HCT116 (cell line): ENCODE data around the gene AMHR2. TPM values are rescaled to one million over a fixed set of nuclear protein-coding genes. Genes with fewer than 3 reads are reported as not detected.

ENCODE experiments used
- ATAC-seq: fragments of 200-7000 bp; cut with Tn5 transposase; 2 replicates; pipeline ENCODE4 v1.9.1; 2020; ENCODE audit warnings: mild to moderate bottlenecking, moderate library complexity
- BruUV-seq: library from RNA; stranded (reverse); fragments of 400-500 nt; replicated peaks from 2 replicates; lab custom pipeline; 2021; lab: Mats Ljungman, UMichigan
- CTCF ChIA-PET: fragments of 300-600 bp; sonication (Branson Sonifier 250); formaldehyde crosslinking; loops from one replicate; lab custom pipeline; 2021; ENCODE audit warnings: antibody characterized with exemption; lab: Charles Lee
- POLR2A ChIA-PET: fragments of 300-600, 350-600 bp; sonication (Branson Sonifier 250); formaldehyde crosslinking; loops from one replicate; lab custom pipeline; 2021; ENCODE audit warnings: antibody characterized with exemption; lab: Charles Lee
- RAD21 ChIA-PET, 2 experiments: fragments of 300-600 bp; sonication (Branson Sonifier 250); formaldehyde crosslinking; loops; one replicate each; lab custom pipeline; 2023; ENCODE audit warnings: low total read pairs in 2 of 2; ENCODE audit not compliant: uncharacterized antibody in 2 of 2, unreplicated experiment in 2 of 2, low non-redundant PET in 1 of 2; lab: Charles Lee
- DNase-seq: peaks from one replicate; pipeline ENCODE4 v3.0.0-alpha.2; 2010; ENCODE audit warnings: low read depth, low spot score
- H2AFZ ChIP-seq: fragments of 200-600 bp; shearing (Covaris generic), sonication (generic); 2 replicates; pipeline ENCODE4 v1.6.1; 2017; ENCODE audit warnings: low read depth, mixed run types, mixed read lengths, antibody characterized with exemption, low read length; ENCODE audit not compliant: poor library complexity, severe bottlenecking
- H3K27ac ChIP-seq: 2 replicates; pipeline ENCODE4 v1.5.1; 2012; ENCODE audit warnings: low read depth, low read length
- H3K27me3 ChIP-seq: fragments of 200-600 bp; sonication (generic); 2 replicates; pipeline ENCODE4 v1.6.1; 2016; ENCODE audit warnings: mixed run types, low read length, mixed read lengths; ENCODE audit not compliant: insufficient read depth
- H3K36me3 ChIP-seq, 2 experiments: fragments of 200-500 bp in 1 of 2; fragments of 200-600 bp in 1 of 2; sonication (Bioruptor generic) in 1 of 2; sonication (generic) in 1 of 2; 2 replicates each; pipeline versions ENCODE4 v1.5.1 to v1.6.1; 2014 to 2016; ENCODE audit warnings: low read length in 2 of 2, inconsistent platforms in 1 of 2, mixed read lengths in 1 of 2, mixed run types in 1 of 2; ENCODE audit not compliant: insufficient read depth in 2 of 2, control insufficient read depth in 1 of 2
- H3K4me1 ChIP-seq, 2 experiments: fragments of 200-600 bp in 1 of 2; sonication (generic) in 1 of 2; 2 replicates each; pipeline versions ENCODE4 v1.5.1 to v1.6.1; 2012 to 2017; ENCODE audit warnings: low read length in 2 of 2, inconsistent platforms in 1 of 2, mild to moderate bottlenecking in 1 of 2, mixed read lengths in 1 of 2, mixed run types in 1 of 2, moderate library complexity in 1 of 2; ENCODE audit not compliant: insufficient read depth in 2 of 2, control insufficient read depth in 1 of 2
- H3K4me2 ChIP-seq: fragments of 200-600 bp; sonication (generic); 2 replicates; pipeline ENCODE4 v1.6.1; 2017; ENCODE audit warnings: mixed run types, low read length, mixed read lengths
- H3K4me3 ChIP-seq, 2 experiments: fragments of 200-600 bp in 1 of 2; sonication (generic) in 1 of 2; replicated peaks in 1 of 2; 2 replicates each; pipeline ENCODE4 v1.5.1; 2011 to 2016; ENCODE audit warnings: low read length in 2 of 2, control low read depth in 1 of 2, low read depth in 1 of 2, mild to moderate bottlenecking in 1 of 2, mixed read lengths in 1 of 2, mixed run types in 1 of 2
- H3K79me2 ChIP-seq: fragments of 200-600 bp; sonication (generic); 2 replicates; pipeline ENCODE4 v1.6.1; 2017; ENCODE audit warnings: mild to moderate bottlenecking, mixed run types, low read length, moderate library complexity, mixed read lengths; ENCODE audit not compliant: insufficient read depth
- H3K9ac ChIP-seq: fragments of 200-600 bp; sonication (generic); 2 replicates; pipeline ENCODE4 v1.6.1; 2016; ENCODE audit warnings: low read length, mixed read lengths
- H3K9me2 ChIP-seq: fragments of 200-600 bp; sonication (generic), shearing (Covaris generic); 2 replicates; pipeline ENCODE4 v1.6.1; 2017; ENCODE audit warnings: mixed run types, mild to moderate bottlenecking, moderate library complexity; ENCODE audit not compliant: insufficient read depth
- H3K9me3 ChIP-seq, 2 experiments: fragments of 200-500 bp in 1 of 2; fragments of 200-600 bp in 1 of 2; sonication (Bioruptor generic) in 1 of 2; sonication (generic) in 1 of 2; 2 replicates each; pipeline ENCODE4 v1.6.1; 2014 to 2017; ENCODE audit warnings: low read length in 2 of 2, mixed read lengths in 2 of 2, inconsistent platforms in 1 of 2, low read depth in 1 of 2, mild to moderate bottlenecking in 1 of 2, mixed run types in 1 of 2, moderate library complexity in 1 of 2; ENCODE audit not compliant: control insufficient read depth in 1 of 2, insufficient read depth in 1 of 2
- H4K20me1 ChIP-seq: fragments of 200-600 bp; sonication (generic), shearing (Covaris generic); 2 replicates; pipeline ENCODE4 v1.6.1; 2017; ENCODE audit warnings: mixed run types, mild to moderate bottlenecking, moderate library complexity; ENCODE audit not compliant: insufficient read depth
- ATF3 ChIP-seq: IDR thresholded peaks from 2 replicates; pipeline ENCODE4 v1.6.1; 2012
- CBX3 ChIP-seq: IDR thresholded peaks from 2 replicates; pipeline ENCODE4 v1.6.1; 2012; ENCODE audit warnings: low read depth
- CEBPB ChIP-seq: IDR thresholded peaks from 2 replicates; pipeline ENCODE4 v1.6.1; 2012; ENCODE audit warnings: low read depth
- CTCF ChIP-seq, 3 experiments: fragments of 200-600 bp in 1 of 3; sonication (generic) in 1 of 3; IDR thresholded peaks in 2 of 3; conservative IDR thresholded peaks in 1 of 3; 2 replicates each; pipeline ENCODE4 v1.5.1; 2012 to 2017; ENCODE audit warnings: low read depth in 2 of 3, low read length in 2 of 3, antibody characterized with exemption in 1 of 3, borderline replicate concordance in 1 of 3, control low read depth in 1 of 3, mild to moderate bottlenecking in 1 of 3, mixed read lengths in 1 of 3, mixed run types in 1 of 3, moderate library complexity in 1 of 3; ENCODE audit not compliant: insufficient read depth in 1 of 3
- ELF1 ChIP-seq: IDR thresholded peaks from 2 replicates; pipeline ENCODE4 v1.6.1; 2012; ENCODE audit warnings: low read depth, borderline replicate concordance
- EZH2 ChIP-seq: fragments of 200-600 bp; sonication (generic); IDR thresholded peaks from 2 replicates; pipeline ENCODE4 v1.6.1; 2017; ENCODE audit warnings: antibody characterized with exemption, mixed run types
- EZH2phosphoT487 ChIP-seq: fragments of 200-600 bp; IDR thresholded peaks from 2 replicates; pipeline ENCODE4 v1.6.1; 2018; ENCODE audit warnings: antibody characterized with exemption, borderline replicate concordance
- JUND ChIP-seq: IDR thresholded peaks from 2 replicates; pipeline ENCODE4 v1.6.1; 2012
- MAX ChIP-seq: IDR thresholded peaks from 2 replicates; pipeline ENCODE4 v1.6.1; 2012
- POLR2A ChIP-seq: IDR thresholded peaks from 2 replicates; pipeline ENCODE4 v1.7.0; 2011; ENCODE audit warnings: borderline replicate concordance; ENCODE audit not compliant: insufficient read depth, insufficient read length; ENCODE audit errors: extremely low read depth
- REST ChIP-seq: IDR thresholded peaks from 2 replicates; pipeline ENCODE4 v1.6.1; 2012; ENCODE audit warnings: low read depth
- SIN3A ChIP-seq: IDR thresholded peaks from 2 replicates; pipeline ENCODE4 v1.6.1; 2012; ENCODE audit warnings: low read depth
- SP1 ChIP-seq: IDR thresholded peaks from 2 replicates; pipeline ENCODE4 v1.6.1; 2012; ENCODE audit warnings: low read depth
- SRF ChIP-seq: IDR thresholded peaks from 2 replicates; pipeline ENCODE4 v1.6.1; 2012; ENCODE audit warnings: low read depth
- YY1 ChIP-seq: IDR thresholded peaks from 2 replicates; pipeline ENCODE4 v1.6.1; 2011; ENCODE audit warnings: low read length, low read depth, moderate library complexity, mild to moderate bottlenecking; ENCODE audit not compliant: insufficient replicate concordance; ENCODE audit errors: extremely low read depth
- ZBTB33 ChIP-seq: IDR thresholded peaks from 2 replicates; pipeline ENCODE4 v1.6.1; 2011; ENCODE audit warnings: mild to moderate bottlenecking, low read length, moderate library complexity; ENCODE audit not compliant: insufficient replicate concordance; ENCODE audit errors: extremely low read depth
- ZFX ChIP-seq: fragments of 450-650 bp; IDR thresholded peaks from 2 replicates; pipeline ENCODE4 v1.6.1; 2017
- ZNF274 ChIP-seq: fragments of 200-500 bp; sonication (Bioruptor generic); IDR thresholded peaks from 2 replicates; pipeline ENCODE4 v1.6.1; 2014; ENCODE audit warnings: mild to moderate bottlenecking, low read depth, low read length, inconsistent platforms
- intact Hi-C: fragments of 100-400 bp; cut with micrococcal nuclease; formaldehyde crosslinking; loops from 2 replicates; pipeline ENCODE4 v1.10.0; 2022
- total RNA-seq: library from RNA; stranded (reverse); gene quantifications from one replicate; pipeline ENCODE4 v1.2.1, GENCODE V29; 2021; ENCODE audit not compliant: unreplicated experiment

AMHR2 gene
- total RNA-seq, 1 experiment from 2014 or later: not detected

GRCh38 chr12:53466640-53467039 lies 43.0 kb downstream of the AMHR2 start:
- Histone ChIP-seq H4K20me1 (peaks cover 40% of the 10 kb centered on the region; the same call in 1 of the 2 replicates), H3K36me3 (peaks cover 94 to 96% of the 10 kb centered on the region in 2 experiments), H3K9me3 (no peaks in the 10 kb centered on the region), H3K4me3 (no peak overlapping the region), H3K9me2 (no peaks in the 10 kb centered on the region), H3K9ac (no peak overlapping the region), H3K4me2 (no peak overlapping the region), H3K27ac (no peak overlapping the region), H3K79me2 (peaks cover 99% of the 10 kb centered on the region), H3K4me1 (no peaks in the 10 kb centered on the region), H3K27me3 (no peaks in the 10 kb centered on the region), H2AFZ (no peak overlapping the region)
- ChIA-PET RAD21 (no interaction called here), POLR2A (no interaction called here), CTCF (no interaction called here)
- DNase-seq (no peak), ATAC-seq (no peak)
- intact Hi-C loops: no loop called here
- TF ChIP-seq CBX3 (no peak), SIN3A (no peak), ZBTB33 (no peak), REST (no peak), CTCF (IDR thresholded peaks at IDR 0.05 in 2 of 3, conservative IDR thresholded peaks at IDR 0.05 in 1 of 3; ENCODE audit: borderline replicate concordance in 1 of 3, insufficient read depth in 1 of 3, low read depth in 2 of 3, low read length in 2 of 3) (no peak), EZH2phosphoT487 (no peak), MAX (no peak), ZNF274 (no peak), CEBPB (no peak), JUND (no peak), SP1 (no peak), SRF (no peak), ELF1 (no peak), ZFX (no peak), POLR2A (no peak), YY1 (no peak), ATF3 (no peak), EZH2 (no peak)
- no TSS peak for BruUV-seq
